Kidney (tissue), 14 donors: ENCODE results near the gene PROZ. TPM values are rescaled to one million over a fixed set of nuclear protein-coding genes. Genes with fewer than 3 reads are reported as not detected.
A peak's percentile ranks its signal among the peaks of the same experiment; 100 is the strongest.

ENCODE experiments used
- DNase-seq, 5 donors: peaks; one replicate each; pipeline ENCODE4 v3.0.0-alpha.2; 2013 to 2020
- FAIRE-seq: peaks from 2 replicates; lab custom pipeline; 2012; peaks lifted over from hg19 to GRCh38; lab: Jason Lieb, UNC
- H3K27ac ChIP-seq, 2 donors: one replicate each; pipeline ENCODE4 v1.7.0; 2013; ENCODE audit warnings: low read depth in 2 of 2, low read length in 2 of 2, inconsistent platforms in 1 of 2
- H3K27me3 ChIP-seq: one replicate; pipeline ENCODE4 v1.7.1; 2013; ENCODE audit warnings: low read length, inconsistent platforms; ENCODE audit not compliant: control insufficient read depth, insufficient read depth
- H3K36me3 ChIP-seq, 3 donors: one replicate each; pipeline versions ENCODE4 v1.7.0 to v1.7.1; 2013; ENCODE audit warnings: low read length in 3 of 3, control low read depth in 1 of 3, inconsistent platforms in 1 of 3; ENCODE audit not compliant: insufficient read depth in 3 of 3, control insufficient read depth in 2 of 3
- H3K4me1 ChIP-seq, 3 donors: one replicate each; pipeline versions ENCODE4 v1.7.0 to v1.7.1; 2013; ENCODE audit warnings: low read length in 3 of 3, inconsistent platforms in 1 of 3, low read depth in 1 of 3; ENCODE audit not compliant: control insufficient read depth in 2 of 3, insufficient read depth in 2 of 3
- H3K4me3 ChIP-seq, 3 donors: one replicate each; pipeline versions ENCODE4 v1.7.0 to v1.8.1; 2013; ENCODE audit warnings: low read length in 3 of 3, control low read depth in 1 of 3, inconsistent platforms in 1 of 3
- H3K9ac ChIP-seq, 3 donors: one replicate each; pipeline versions ENCODE4 v1.7.0 to v1.7.1; 2013; ENCODE audit warnings: low read length in 3 of 3, control low read depth in 1 of 3, inconsistent platforms in 1 of 3
- H3K9me3 ChIP-seq, 3 donors: one replicate each; pipeline versions ENCODE4 v1.7.0 to v1.7.1; 2013; ENCODE audit warnings: low read length in 3 of 3, control low read depth in 1 of 3, inconsistent platforms in 1 of 3; ENCODE audit not compliant: control insufficient read depth in 2 of 3, insufficient read depth in 1 of 3
- CTCF ChIP-seq: IDR thresholded peaks from 3 replicates; pipeline ENCODE4 v1.5.1; 2012; ENCODE audit warnings: mild to moderate bottlenecking, moderate library complexity, borderline replicate concordance; ENCODE audit not compliant: insufficient read depth; ENCODE audit errors: extremely low read depth
- intact Hi-C: fragments of 100-400 bp; cut with DNase I; formaldehyde crosslinking; loops from one replicate; pipeline ENCODE4 v1.11.1; 2022
- polyA plus RNA-seq: library from polyadenylated mRNA; stranded (reverse); fragments of 350-450 nt; fragmentation: Illumina TruSeq; extraction: RNeasy Lipid Tissue Mini Kit (QIAGEN cat#74804); gene quantifications from one replicate; pipeline ENCODE4 v1.2.3, GENCODE V29; 2014; ENCODE audit warnings: low read depth, low replicate concordance; ENCODE audit not compliant: insufficient read depth
- total RNA-seq: library from RNA; stranded (reverse); fragmentation: NEBNext Ultra II Directional; extraction: Animal tissue kit (Norgen Biotek cat#: 25700); gene quantifications from one replicate; pipeline ENCODE4 v1.2.1, GENCODE V29; 2021
- donor health status: control.
- donor health status: control.
- donor health status: control.
- donor health status: control.
- donor health status: control.
- donor health status: DM: yes; HTN: yes; CAD: no.
- donor health status: Normal renal cell carcinoma (clear cell type).

The PROZ gene
- total and polyA plus RNA-seq, 2 donors from 2014 or later: 20.0 TPM; not detected in 1

- FAIRE-seq: no peak
- H3K27ac ChIP-seq: no peak overlapping the region
- no peak for TF ChIP-seq CTCF
- H3K4me3 ChIP-seq: no peak overlapping the region
- no peak overlapping the region for H3K9ac ChIP-seq
- intact Hi-C loops: no loop called here
- H3K9me3 ChIP-seq: no peaks in the 10 kb centered on the region
- H3K4me1 ChIP-seq: no peaks in the 10 kb centered on the region
- no peaks in the 10 kb centered on the region for H3K36me3 ChIP-seq
- no peaks in the 10 kb centered on the region for H3K27me3 ChIP-seq
- peak in 2 of 5 donors; percentile 38 to 60 for DNase-seq
These were observed 17.5 kb upstream of the PROZ start for GRCh38 chr13:113140677-113141600.

- Histone ChIP-seq H3K9me3 (no peaks in the 10 kb centered on the region), H3K27me3 (no peaks in the 10 kb centered on the region), H3K4me3 (no peak overlapping the region), H3K4me1 (no peaks in the 10 kb centered on the region), H3K27ac (no peak overlapping the region), H3K36me3 (no peaks in the 10 kb centered on the region), H3K9ac (no peak overlapping the region)
- DNase-seq: peak in 2 of 5 donors; percentile 53 to 72
- TF ChIP-seq CTCF: no peak
- FAIRE-seq: no peak
- intact Hi-C loops: no loop called here
These were observed 16.9 kb upstream of the PROZ start for GRCh38 chr13:113141601-113141970.

- intact Hi-C loops: no loop called here
- Histone ChIP-seq H3K27ac (no peak overlapping the region), H3K36me3 (no peaks in the 10 kb centered on the region), H3K4me1 (no peaks in the 10 kb centered on the region), H3K9ac (no peak overlapping the region), H3K4me3 (no peak overlapping the region), H3K27me3 (no peaks in the 10 kb centered on the region), H3K9me3 (no peaks in the 10 kb centered on the region)
- no peak for TF ChIP-seq CTCF
- FAIRE-seq (no peak), DNase-seq (peak in 3 of 5 donors; percentile 1 to 33 (median 31))
These were observed 15.6 kb upstream of the PROZ start for GRCh38 chr13:113142876-113143275.
